Measurements from ENCODE around the gene SLC9B1.
"Not testable (repeated sequence)": the region's sequence is repeated elsewhere in the genome, so short reads cannot be mapped to it uniquely, and the experiment has no call there.

SLC9B1 gene

GRCh38 chr4:102959496-102959895 lies 60.0 kb downstream of the SLC9B1 start:
- no peak overlapping the region for H3K27ac ChIP-seq
- no peak for TF ChIP-seq CTCF (conservative IDR thresholded peaks at IDR 0.05)

GRCh38 chr4:102945066-102945465 lies 74.4 kb downstream of the SLC9B1 start:
- no peak for TF ChIP-seq CTCF (conservative IDR thresholded peaks at IDR 0.05)
- H3K27ac ChIP-seq = no peak overlapping the region

- not testable (repeated sequence) for H3K27ac ChIP-seq
These were observed 81.4 kb downstream of the SLC9B1 start for GRCh38 chr4:102938063-102938462.

GRCh38 chr4:102935716-102936115 lies 83.8 kb downstream of the SLC9B1 start:
- TF ChIP-seq CTCF (conservative IDR thresholded peaks at IDR 0.05) = no peak

GRCh38 chr4:102919697-102920096 lies 99.8 kb downstream of the SLC9B1 start:
- not testable (repeated sequence) for H3K27ac ChIP-seq

More at GRCh38 chr4:102935716-102936115, 83.8 kb downstream of the SLC9B1 start:
- H3K27ac ChIP-seq = no peak overlapping the region

- H3K27ac ChIP-seq = no peak overlapping the region
- no peak for TF ChIP-seq CTCF (conservative IDR thresholded peaks at IDR 0.05)
These were observed 100.6 kb downstream of the SLC9B1 start for GRCh38 chr4:102918859-102919258.

- H3K27ac ChIP-seq = no peak overlapping the region
- TF ChIP-seq CTCF (conservative IDR thresholded peaks at IDR 0.05) = no peak
These were observed 117.7 kb downstream of the SLC9B1 start for GRCh38 chr4:102901804-102902203.

- H3K27ac ChIP-seq = not testable (repeated sequence)
These were observed 121.9 kb downstream of the SLC9B1 start for GRCh38 chr4:102897610-102898009.

GRCh38 chr4:102896547-102896946 lies 123.0 kb downstream of the SLC9B1 start:
- H3K27ac ChIP-seq = not testable (repeated sequence)

- not testable (repeated sequence) for H3K27ac ChIP-seq
These were observed 129.6 kb downstream of the SLC9B1 start for GRCh38 chr4:102889866-102890265.

GRCh38 chr4:102888570-102888969 lies 130.9 kb downstream of the SLC9B1 start:
- H3K27ac ChIP-seq = not testable (repeated sequence)

Data from VCaP (cell line).